ENCODE measurements around the gene MBD3. TPM values are rescaled to one million over a fixed set of nuclear protein-coding genes. Genes with fewer than 3 reads are reported as not detected.

The MBD3 gene
- total RNA-seq, 4 donors from 2014 or later = 53.2 to 87.9 (median 69.0) TPM

- no peaks in the 10 kb centered on the region for H3K36me3 ChIP-seq
- H3K9me3 ChIP-seq = no peaks in the 10 kb centered on the region
- TF ChIP-seq, protein P1, sequence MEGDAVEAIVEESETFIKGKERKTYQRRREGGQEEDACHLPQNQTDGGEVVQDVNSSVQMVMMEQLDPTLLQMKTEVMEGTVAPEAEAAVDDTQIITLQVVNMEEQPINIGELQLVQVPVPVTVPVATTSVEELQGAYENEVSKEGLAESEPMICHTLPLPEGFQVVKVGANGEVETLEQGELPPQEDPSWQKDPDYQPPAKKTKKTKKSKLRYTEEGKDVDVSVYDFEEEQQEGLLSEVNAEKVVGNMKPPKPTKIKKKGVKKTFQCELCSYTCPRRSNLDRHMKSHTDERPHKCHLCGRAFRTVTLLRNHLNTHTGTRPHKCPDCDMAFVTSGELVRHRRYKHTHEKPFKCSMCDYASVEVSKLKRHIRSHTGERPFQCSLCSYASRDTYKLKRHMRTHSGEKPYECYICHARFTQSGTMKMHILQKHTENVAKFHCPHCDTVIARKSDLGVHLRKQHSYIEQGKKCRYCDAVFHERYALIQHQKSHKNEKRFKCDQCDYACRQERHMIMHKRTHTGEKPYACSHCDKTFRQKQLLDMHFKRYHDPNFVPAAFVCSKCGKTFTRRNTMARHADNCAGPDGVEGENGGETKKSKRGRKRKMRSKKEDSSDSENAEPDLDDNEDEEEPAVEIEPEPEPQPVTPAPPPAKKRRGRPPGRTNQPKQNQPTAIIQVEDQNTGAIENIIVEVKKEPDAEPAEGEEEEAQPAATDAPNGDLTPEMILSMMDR (IDR thresholded peaks at IDR 0.05) = no peak
- TF ChIP-seq POLR2A (IDR thresholded peaks at IDR 0.05) = no peak
- TF ChIP-seq POLR2AphosphoS5 (IDR thresholded peaks at IDR 0.05) = no peak
- no peak for TF ChIP-seq EP300 (IDR thresholded peaks at IDR 0.05)
- peaks cover 28% of the 10 kb centered on the region for H3K4me1 ChIP-seq
- peak in 1 of 2 donors; percentile 76 for DNase-seq (ENCODE audit: low spot score in 2 of 2)
- WGBS = 20% methylated on average over 1 of the region's 42 CpGs
- H3K27ac ChIP-seq = peak overlapping the region; percentile 90
- no peaks in the 10 kb centered on the region for H3K27me3 ChIP-seq
- H3K4me3 ChIP-seq = peak overlapping the region; percentile 79
These were observed 26.1 kb downstream of the MBD3 start for GRCh38 chr19:1566392-1567115.

GRCh38 chr19:1563251-1563650 is 29.4 kb downstream of the MBD3 start:
- Histone ChIP-seq H3K4me1 (peaks cover 22% of the 10 kb centered on the region), H3K4me3 (no peak overlapping the region)
- WGBS = 76% methylated on average over 4 of the region's 6 CpGs

GRCh38 chr19:1561236-1561842 is 31.3 kb downstream of the MBD3 start:
- Histone ChIP-seq H3K4me1 (peaks cover 13% of the 10 kb centered on the region), H3K27me3 (no peaks in the 10 kb centered on the region), H3K4me3 (no peak overlapping the region), H3K36me3 (peaks cover 5% of the 10 kb centered on the region), H3K27ac (no peak overlapping the region), H3K9me3 (no peaks in the 10 kb centered on the region)
- no peak for DNase-seq (ENCODE audit: low spot score in 2 of 2)
- TF ChIP-seq, protein P1 (IDR thresholded peaks at IDR 0.05) = no peak
- no peak for TF ChIP-seq EP300 (IDR thresholded peaks at IDR 0.05)
- TF ChIP-seq POLR2AphosphoS5 (IDR thresholded peaks at IDR 0.05) = no peak
- no peak for TF ChIP-seq POLR2A (IDR thresholded peaks at IDR 0.05)
- WGBS = 83% methylated on average over 11 of the region's 17 CpGs

More at GRCh38 chr19:1563251-1563650, 29.4 kb downstream of the MBD3 start:
- Histone ChIP-seq H3K36me3 (no peaks in the 10 kb centered on the region), H3K27me3 (no peaks in the 10 kb centered on the region), H3K27ac (no peak overlapping the region), H3K9me3 (no peaks in the 10 kb centered on the region)
- TF ChIP-seq POLR2AphosphoS5 (IDR thresholded peaks at IDR 0.05) = no peak
- no peak for TF ChIP-seq EP300 (IDR thresholded peaks at IDR 0.05)
- no peak for TF ChIP-seq POLR2A (IDR thresholded peaks at IDR 0.05)
- TF ChIP-seq, protein P1 (IDR thresholded peaks at IDR 0.05) = no peak
- DNase-seq (ENCODE audit: low spot score in 2 of 2) = no peak

DNA sequence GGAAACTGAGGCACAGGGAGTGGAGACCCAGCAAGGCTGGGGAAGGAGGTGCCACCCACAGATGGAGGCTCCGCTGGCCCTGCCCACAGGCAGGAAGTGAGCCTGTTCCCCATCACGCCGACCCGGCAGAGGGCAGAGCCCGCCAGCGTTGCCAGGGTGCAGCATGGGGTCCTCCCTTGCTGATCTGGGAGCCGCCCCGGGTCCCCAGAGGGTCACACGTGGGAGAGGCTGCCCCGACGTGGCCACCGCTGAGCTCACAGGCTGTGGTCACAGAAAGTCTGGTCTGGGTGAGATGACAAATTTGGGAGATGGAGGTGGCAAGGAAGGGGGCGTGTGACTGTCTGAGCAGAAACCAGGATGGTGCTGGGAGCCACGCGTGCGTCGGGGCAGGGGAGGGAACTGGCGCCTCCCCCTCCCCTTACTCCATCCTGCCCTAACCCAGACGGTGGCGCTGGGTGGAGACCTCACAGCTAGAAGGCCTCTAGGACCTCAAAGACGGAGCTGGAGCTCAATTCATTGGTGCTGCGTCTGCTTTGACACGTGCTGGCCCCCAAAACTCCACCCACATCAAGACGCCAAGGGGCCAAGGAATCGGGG is 32.3 kb downstream of the MBD3 start:
- H3K9me3 ChIP-seq = no peaks in the 10 kb centered on the region
- no peak overlapping the region for H3K27ac ChIP-seq
- no peak overlapping the region for H3K4me3 ChIP-seq
- H3K4me1 ChIP-seq = peaks cover 5% of the 10 kb centered on the region
- H3K36me3 ChIP-seq = peaks cover 14% of the 10 kb centered on the region
- WGBS = 55% methylated on average over 25 of the region's 25 CpGs
- no peaks in the 10 kb centered on the region for H3K27me3 ChIP-seq
- TF ChIP-seq POLR2A (IDR thresholded peaks at IDR 0.05) (no peak), POLR2AphosphoS5 (IDR thresholded peaks at IDR 0.05) (no peak), EP300 (IDR thresholded peaks at IDR 0.05) (no peak)
- TF ChIP-seq, protein P1 (IDR thresholded peaks at IDR 0.05) = no peak
- DNase-seq (ENCODE audit: low spot score in 2 of 2) = no peak

GRCh38 chr19:1558552-1558951 is 34.1 kb downstream of the MBD3 start:
- DNase-seq (ENCODE audit: low spot score in 2 of 2) = no peak
- 92% methylated on average over 6 of the region's 12 CpGs for WGBS
- H3K4me3 ChIP-seq = no peak overlapping the region

More at GRCh38 chr19:1558552-1558951, 34.1 kb downstream of the MBD3 start:
- H3K36me3 ChIP-seq = peaks cover 19% of the 10 kb centered on the region
- TF ChIP-seq EP300 (IDR thresholded peaks at IDR 0.05) (no peak), POLR2AphosphoS5 (IDR thresholded peaks at IDR 0.05) (no peak), POLR2A (IDR thresholded peaks at IDR 0.05) (no peak)
- TF ChIP-seq, protein P1 (IDR thresholded peaks at IDR 0.05) = no peak
- no peaks in the 10 kb centered on the region for H3K27me3 ChIP-seq
- peaks cover 5% of the 10 kb centered on the region for H3K4me1 ChIP-seq
- H3K27ac ChIP-seq = no peak overlapping the region
- H3K9me3 ChIP-seq = no peaks in the 10 kb centered on the region
